H1 (cell line): ENCODE results near the gene GRSF1. TPM values are rescaled to one million over a fixed set of nuclear protein-coding genes. Genes with fewer than 3 reads are reported as not detected.

ENCODE experiments used
- CTCF ChIA-PET: fragments of 300-600 bp; sonication (Branson Sonifier 250); formaldehyde crosslinking; loops from one replicate; lab custom pipeline; 2021; ENCODE audit not compliant: partially characterized antibody; lab: Charles Lee
- POLR2A ChIA-PET: fragments of 300-600 bp; sonication (Branson Sonifier 250); formaldehyde crosslinking; loops from one replicate; lab custom pipeline; 2021; ENCODE audit warnings: inconsistent platforms; ENCODE audit not compliant: partially characterized antibody; lab: Charles Lee
- DNase-seq, 2 experiments: peaks; one replicate each; pipeline versions ENCODE4 v3.0.0 to v3.0.0-alpha.2; 2010 to 2022; ENCODE audit warnings: low spot score in 2 of 2, low read depth in 1 of 2, mixed read lengths in 1 of 2
- FAIRE-seq: peaks from 2 replicates; lab custom pipeline; 2011; peaks lifted over from hg19 to GRCh38; lab: Jason Lieb, UNC
- H2AFZ ChIP-seq: 2 replicates; pipeline ENCODE4 v1.8.1; 2012; ENCODE audit warnings: low read length, inconsistent platforms
- H2AK5ac ChIP-seq: 2 replicates; pipeline ENCODE4 v1.6.1; 2013; ENCODE audit warnings: low read depth, low read length
- H2BK120ac ChIP-seq: replicated peaks from 2 replicates; pipeline ENCODE3; 2013; ENCODE audit warnings: low read depth, low read length, inconsistent platforms
- H2BK12ac ChIP-seq: 2 replicates; pipeline ENCODE4 v1.6.1; 2013; ENCODE audit warnings: low read depth, low read length
- H2BK15ac ChIP-seq: 2 replicates; pipeline ENCODE4 v1.6.1; 2013; ENCODE audit warnings: low read length
- H2BK20ac ChIP-seq: 2 replicates; pipeline ENCODE4 v1.6.1; 2013; ENCODE audit warnings: low read length
- H2BK5ac ChIP-seq: 2 replicates; pipeline ENCODE4 v1.6.1; 2013; ENCODE audit warnings: low read depth, low read length
- H3K14ac ChIP-seq: 2 replicates; pipeline ENCODE4 v1.6.1; 2013; ENCODE audit warnings: inconsistent platforms; ENCODE audit not compliant: insufficient read length
- H3K18ac ChIP-seq: 2 replicates; pipeline ENCODE4 v1.6.1; 2013; ENCODE audit warnings: low read length; ENCODE audit errors: extremely low read depth
- H3K23ac ChIP-seq: 2 replicates; pipeline ENCODE4 v1.6.1; 2013; ENCODE audit warnings: inconsistent platforms; ENCODE audit not compliant: insufficient read length
- H3K23me2 ChIP-seq: 2 replicates; pipeline ENCODE4 v1.6.1; 2013; ENCODE audit warnings: low read depth, low read length
- H3K27ac ChIP-seq: 2 replicates; pipeline ENCODE4 v1.6.1; 2011; ENCODE audit warnings: low read depth, low read length, inconsistent platforms
- H3K27me3 ChIP-seq, 4 experiments: replicated peaks in 1 of 4; 1 replicate in 1 of 4; 2 replicates in 3 of 4; pipeline versions ENCODE4 v1.6.1 to v1.8.1; 2011 to 2013; ENCODE audit warnings: low read length in 3 of 4, mild to moderate bottlenecking in 3 of 4, inconsistent platforms in 2 of 4, mixed read lengths in 2 of 4, moderate library complexity in 1 of 4; ENCODE audit not compliant: control insufficient read depth in 3 of 4, insufficient read depth in 3 of 4; ENCODE audit errors: extremely low read depth in 1 of 4
- H3K36me3 ChIP-seq, 4 experiments: 2 replicates each; pipeline versions ENCODE4 v1.6.1 to v1.8.1; 2011 to 2013; ENCODE audit warnings: mild to moderate bottlenecking in 4 of 4, low read length in 3 of 4, moderate library complexity in 2 of 4, control low read depth in 1 of 4, inconsistent platforms in 1 of 4; ENCODE audit not compliant: insufficient read depth in 4 of 4, control insufficient read depth in 2 of 4
- H3K4ac ChIP-seq: replicated peaks from 2 replicates; pipeline ENCODE3; 2013; ENCODE audit warnings: low read length, low read depth, mixed read lengths, inconsistent platforms; ENCODE audit not compliant: insufficient read length
- H3K4me1 ChIP-seq, 4 experiments: replicated peaks in 1 of 4; 1 replicate in 1 of 4; 2 replicates in 3 of 4; pipeline versions ENCODE4 v1.6.1 to v1.8.1; 2011 to 2013; ENCODE audit warnings: low read length in 3 of 4, inconsistent platforms in 2 of 4, mixed read lengths in 1 of 4; ENCODE audit not compliant: insufficient read depth in 4 of 4, control insufficient read depth in 3 of 4
- H3K4me2 ChIP-seq, 2 experiments: 2 replicates each; pipeline versions ENCODE4 v1.6.1 to v1.8.1; 2011 to 2013; ENCODE audit warnings: low read depth in 2 of 2, low read length in 2 of 2, control low read depth in 1 of 2, inconsistent platforms in 1 of 2, mild to moderate bottlenecking in 1 of 2; ENCODE audit not compliant: insufficient read depth in 1 of 2
- H3K4me3 ChIP-seq, 4 experiments: fragments of 200-600, 300-600 bp in 1 of 4; sonication (generic), shearing (Covaris generic), sonication (Bioruptor Twin) in 1 of 4; 2 replicates each; pipeline versions ENCODE4 v1.5.1 to v1.8.1; 2011 to 2016; ENCODE audit warnings: low read length in 4 of 4, low read depth in 3 of 4, control low read depth in 2 of 4, inconsistent platforms in 2 of 4, mild to moderate bottlenecking in 2 of 4, mixed read lengths in 1 of 4, moderate library complexity in 1 of 4; ENCODE audit not compliant: insufficient read depth in 2 of 4; ENCODE audit errors: extremely low read depth in 1 of 4
- H3K56ac ChIP-seq: replicated peaks from 2 replicates; pipeline ENCODE3; 2013; ENCODE audit warnings: low read depth, mild to moderate bottlenecking, mixed read lengths, low read length, inconsistent platforms; ENCODE audit not compliant: insufficient read length
- H3K79me1 ChIP-seq: 2 replicates; pipeline ENCODE4 v1.6.1; 2013; ENCODE audit warnings: low read depth, low read length, control low read depth
- H3K79me2 ChIP-seq, 2 experiments: 2 replicates each; pipeline versions ENCODE4 v1.6.1 to v1.8.1; 2012 to 2013; ENCODE audit warnings: low read length in 2 of 2, mild to moderate bottlenecking in 2 of 2, inconsistent platforms in 1 of 2; ENCODE audit not compliant: insufficient read depth in 2 of 2, control insufficient read depth in 1 of 2
- H3K9ac ChIP-seq, 4 experiments: replicated peaks in 1 of 4; 1 replicate in 1 of 4; 2 replicates in 3 of 4; pipeline versions ENCODE4 v1.6.1 to v1.8.1; 2011 to 2013; ENCODE audit warnings: low read depth in 3 of 4, low read length in 3 of 4, control low read depth in 2 of 4, mild to moderate bottlenecking in 2 of 4, moderate library complexity in 2 of 4, inconsistent platforms in 1 of 4; ENCODE audit errors: extremely low read depth in 1 of 4
- H3K9me3 ChIP-seq, 2 experiments: 2 replicates each; pipeline versions ENCODE4 v1.6.1 to v1.8.1; 2012 to 2013; ENCODE audit warnings: mild to moderate bottlenecking in 2 of 2, moderate library complexity in 2 of 2, control low read depth in 1 of 2, inconsistent platforms in 1 of 2, low read depth in 1 of 2, low read length in 1 of 2, mixed read lengths in 1 of 2; ENCODE audit not compliant: insufficient read depth in 2 of 2
- H4K20me1 ChIP-seq, 2 experiments: replicated peaks in 1 of 2; 2 replicates each; pipeline versions ENCODE3 to v1.8.1; 2011 to 2013; ENCODE audit warnings: inconsistent platforms in 2 of 2, low read length in 2 of 2, mild to moderate bottlenecking in 1 of 2; ENCODE audit not compliant: insufficient read depth in 2 of 2, control insufficient read depth in 1 of 2
- H4K5ac ChIP-seq: 2 replicates; pipeline ENCODE4 v1.6.1; 2013; ENCODE audit warnings: low read length, low read depth, mixed read lengths, inconsistent platforms; ENCODE audit not compliant: insufficient read length
- H4K8ac ChIP-seq: 2 replicates; pipeline ENCODE4 v1.8.0; 2013; ENCODE audit warnings: mild to moderate bottlenecking, moderate library complexity, low read length, inconsistent platforms; ENCODE audit not compliant: insufficient read depth; ENCODE audit errors: extremely low read depth
- H4K91ac ChIP-seq: replicated peaks from 2 replicates; pipeline ENCODE3; 2013; ENCODE audit warnings: low read length, mixed read lengths, inconsistent platforms; ENCODE audit not compliant: insufficient read length
- WGBS, 2 experiments: shearing (Covaris generic) in 1 of 2; methylation state at CpG; one replicate each; pipeline versions ENCODE4 v1.1.6 to v1.1.7; 2013 to 2015; ENCODE audit warnings: low lambda C conversion rate in 2 of 2, mixed read lengths in 2 of 2, inconsistent platforms in 1 of 2, low coverage in 1 of 2, missing lambda C conversion rate in 1 of 2; ENCODE audit not compliant: insufficient replicate concordance in 2 of 2, insufficient coverage in 1 of 2, insufficient read length in 1 of 2; ENCODE audit errors: extremely low coverage in 1 of 2, missing lambda C conversion rate in 1 of 2; 5-methylcytosine and 5-hydroxymethylcytosine counted together
- polyA plus RNA-seq, 7 experiments: library from polyadenylated mRNA; depleted of rRNA in 3 of 7; stranded (reverse) in 5 of 7; unstranded in 2 of 7; fragments of >200 nt in 5 of 7; fragments of 200-250 nt in 2 of 7; gene quantifications; 1 replicate in 5 of 7; 2 replicates in 1 of 7; 4 replicates in 1 of 7; pipeline versions ENCODE4 v1.2.1 to v1.2.3, GENCODE V29; 2011 to 2013; ENCODE audit warnings: missing spikeins in 2 of 7, mixed read lengths in 2 of 7
- total RNA-seq: library from RNA; stranded (reverse); fragmentation: NEBNext Ultra II Directional; extraction: Animal tissue kit (Norgen Biotek cat#: 25700); gene quantifications from 2 replicates; pipeline ENCODE4 v1.2.1, GENCODE V29; 2021

GRSF1 gene
- total and polyA plus RNA-seq, 2 of the 8 experiments (the other 6 are each of a cell fraction or from before 2014, with no cell fraction given) = 44.3 to 112 TPM

DNA sequence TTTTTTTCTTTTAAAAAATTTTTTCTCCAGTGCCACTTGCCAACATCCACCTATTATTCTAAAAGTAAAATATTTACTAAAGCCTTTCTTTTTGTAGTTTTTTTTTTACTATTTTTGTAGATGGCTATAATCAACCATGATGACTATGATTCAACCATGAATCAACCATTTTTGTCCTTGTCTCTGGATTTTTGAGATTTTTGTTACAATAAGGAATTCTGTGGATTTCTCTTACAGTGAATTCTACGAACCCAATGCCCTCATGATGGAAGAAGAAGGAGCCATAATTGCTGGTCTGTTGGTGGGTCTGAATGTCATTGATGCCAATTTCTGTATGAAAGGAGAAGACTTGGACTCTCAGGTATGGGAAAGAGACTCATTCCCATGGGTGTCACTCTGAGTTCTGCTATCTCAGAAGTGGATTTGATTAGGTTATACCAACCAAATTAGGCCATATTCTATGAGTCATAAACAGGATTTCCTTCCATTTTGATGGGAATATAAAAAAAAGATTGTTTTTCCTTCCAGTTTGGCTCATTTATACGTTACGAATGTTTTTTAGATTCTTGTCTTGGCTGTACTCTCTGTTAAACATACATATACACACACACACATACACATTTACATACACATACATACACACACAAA, 71.3 kb downstream of the GRSF1 start:
- Histone ChIP-seq H2BK120ac (no peak overlapping the region), H3K79me1 (no peaks in the 10 kb centered on the region), H3K36me3 (peaks cover 0 to 3% (median 0%) of the 10 kb centered on the region in 4 experiments; a peak in 1 of 8 replicates), H3K23ac (no peak overlapping the region), H3K4ac (no peak overlapping the region), H2BK20ac (no peak overlapping the region), H2BK12ac (no peak overlapping the region), H4K20me1 (no peaks in the 10 kb centered on the region), H3K27ac (no peak overlapping the region), H3K18ac (no peak overlapping the region), H3K27me3 (no peaks in the 10 kb centered on the region), H2BK15ac (no peak overlapping the region), H2AFZ (no peak overlapping the region), H2AK5ac (no peak overlapping the region), H3K56ac (no peak overlapping the region), H3K23me2 (no peaks in the 10 kb centered on the region), H4K8ac (no peak overlapping the region), H3K4me1 (no peaks in the 10 kb centered on the region), H3K9ac (no peak overlapping the region), H3K4me2 (no peak overlapping the region), H4K91ac (no peak overlapping the region), H2BK5ac (no peak overlapping the region), H3K4me3 (no peak overlapping the region), H4K5ac (no peak overlapping the region), H3K9me3 (no peaks in the 10 kb centered on the region), H3K79me2 (no peaks in the 10 kb centered on the region), H3K14ac (no peak overlapping the region)
- ChIA-PET CTCF (interaction anchor here (0.6 kb wide), 1 partner anchor 19 kb away, joined by 3 read pairs; no protein-coding TSS in a partner anchor), POLR2A (no interaction called here)
- DNase-seq = no peak
- no peak for FAIRE-seq
- 93% methylated on average over 3 of the region's 3 CpGs; no CpG with 5 or more reads in 1 of the 2 experiments for WGBS, 2 experiments
